Astrocyte (in vitro differentiated cells and primary cell): ENCODE data around the gene CTSS. TPM values are rescaled to one million over a fixed set of nuclear protein-coding genes. Genes with fewer than 3 reads are reported as not detected.

Experiments
- DNase-seq: peaks from one replicate; pipeline ENCODE4 v3.0.0-alpha.2; 2010; ENCODE audit warnings: low read depth
- FAIRE-seq: peaks from 2 replicates; lab custom pipeline; 2011; peaks lifted over from hg19 to GRCh38; lab: Jason Lieb, UNC
- H2AFZ ChIP-seq: 2 replicates; pipeline ENCODE4 v1.6.0; 2012; ENCODE audit warnings: low read depth, low read length, inconsistent platforms
- H3K27ac ChIP-seq: 2 replicates; pipeline ENCODE4 v1.5.1; 2011; ENCODE audit warnings: low read depth, low read length, inconsistent platforms
- H3K27me3 ChIP-seq: 2 replicates; pipeline ENCODE4 v1.6.0; 2011; ENCODE audit warnings: low read length, inconsistent platforms; ENCODE audit not compliant: insufficient read depth
- H3K36me3 ChIP-seq: 2 replicates; pipeline ENCODE4 v1.5.1; 2011; ENCODE audit warnings: low read length, inconsistent platforms; ENCODE audit not compliant: insufficient read depth
- H3K4me1 ChIP-seq: 2 replicates; pipeline ENCODE4 v1.5.1; 2011; ENCODE audit warnings: low read length, inconsistent platforms; ENCODE audit not compliant: insufficient read depth
- H3K4me2 ChIP-seq: 2 replicates; pipeline ENCODE4 v1.6.0; 2012; ENCODE audit warnings: low read length, inconsistent platforms
- H3K4me3 ChIP-seq: 2 replicates; pipeline ENCODE4 v1.5.1; 2011; ENCODE audit warnings: low read depth, mild to moderate bottlenecking, low read length, inconsistent platforms; ENCODE audit not compliant: insufficient read depth
- H3K79me2 ChIP-seq: 2 replicates; pipeline ENCODE4 v1.6.0; 2012; ENCODE audit warnings: mild to moderate bottlenecking, low read length, inconsistent platforms; ENCODE audit not compliant: insufficient read depth
- H3K9ac ChIP-seq: 2 replicates; pipeline ENCODE4 v1.6.0; 2012; ENCODE audit warnings: mild to moderate bottlenecking, low read length, inconsistent platforms
- H3K9me3 ChIP-seq: 2 replicates; pipeline ENCODE4 v1.5.1; 2012; ENCODE audit warnings: low read depth, mild to moderate bottlenecking, low read length, inconsistent platforms; ENCODE audit not compliant: insufficient read depth
- H4K20me1 ChIP-seq: 2 replicates; pipeline ENCODE4 v1.6.0; 2012; ENCODE audit warnings: low read length, inconsistent platforms; ENCODE audit not compliant: insufficient read depth
- H3K27ac Mint-ChIP-seq: one replicate; pipeline ENCODE4 v1.8.0; 2021; ENCODE audit warnings: mild to moderate bottlenecking, mixed read lengths; ENCODE audit not compliant: unreplicated experiment
- H3K27me3 Mint-ChIP-seq: one replicate; pipeline ENCODE4 v1.8.0; 2021; ENCODE audit warnings: low read depth, mixed read lengths; ENCODE audit not compliant: unreplicated experiment
- H3K36me3 Mint-ChIP-seq: one replicate; pipeline ENCODE4 v1.8.0; 2021; ENCODE audit warnings: low read depth, mixed read lengths; ENCODE audit not compliant: unreplicated experiment
- H3K4me1 Mint-ChIP-seq: one replicate; pipeline ENCODE4 v1.8.0; 2021; ENCODE audit warnings: low read depth, mixed read lengths; ENCODE audit not compliant: unreplicated experiment
- H3K4me3 Mint-ChIP-seq: one replicate; pipeline ENCODE4 v1.8.0; 2021; ENCODE audit warnings: mild to moderate bottlenecking, moderate library complexity, mixed read lengths; ENCODE audit not compliant: unreplicated experiment
- H3K9me3 Mint-ChIP-seq: one replicate; pipeline ENCODE4 v1.8.0; 2021; ENCODE audit warnings: mild to moderate bottlenecking, mixed read lengths; ENCODE audit not compliant: unreplicated experiment
- CTCF ChIP-seq: IDR thresholded peaks from 2 replicates; pipeline ENCODE4 v1.5.1; 2011; ENCODE audit warnings: low read depth, mild to moderate bottlenecking, inconsistent platforms, low read length, moderate library complexity; ENCODE audit not compliant: insufficient read depth
- EZH2 ChIP-seq: IDR thresholded peaks from 2 replicates; pipeline ENCODE4 v1.6.1; 2012; ENCODE audit warnings: mild to moderate bottlenecking, low read length, inconsistent platforms; ENCODE audit not compliant: insufficient read depth
- total RNA-seq: library from RNA; stranded (reverse); gene quantifications from 2 replicates; pipeline ENCODE4 v1.2.1, GENCODE V29; 2021

CTSS gene
- total RNA-seq, 1 donor from 2014 or later = 0.61 TPM

GRCh38 chr1:150688763-150689162 lies 76.8 kb downstream of the CTSS start:
- no peaks in the 10 kb centered on the region for H3K27me3 Mint-ChIP-seq
- Histone ChIP-seq H3K4me1 (no peaks in the 10 kb centered on the region), H4K20me1 (no peaks in the 10 kb centered on the region), H2AFZ (no peak overlapping the region), H3K9ac (no peak overlapping the region), H3K27me3 (no peaks in the 10 kb centered on the region), H3K4me2 (no peak overlapping the region), H3K27ac (no peak overlapping the region), H3K36me3 (peaks cover 9% of the 10 kb centered on the region), H3K79me2 (no peaks in the 10 kb centered on the region), H3K4me3 (no peak overlapping the region), H3K9me3 (no peaks in the 10 kb centered on the region)
- no peak for FAIRE-seq
- no peaks in the 10 kb centered on the region for H3K4me1 Mint-ChIP-seq
- no peak for TF ChIP-seq CTCF
- no peak for TF ChIP-seq EZH2
- H3K4me3 Mint-ChIP-seq = no peak overlapping the region
- no peak for DNase-seq
- no peaks in the 10 kb centered on the region for H3K9me3 Mint-ChIP-seq
- no peak overlapping the region for H3K27ac Mint-ChIP-seq
- H3K36me3 Mint-ChIP-seq = peaks cover 6% of the 10 kb centered on the region

- H3K4me1 ChIP-seq = no peaks in the 10 kb centered on the region
- H3K27me3 ChIP-seq = no peaks in the 10 kb centered on the region
- H3K79me2 ChIP-seq = no peaks in the 10 kb centered on the region
- H3K9ac ChIP-seq = no peak overlapping the region
- H3K36me3 Mint-ChIP-seq = peaks cover 6% of the 10 kb centered on the region
- no peaks in the 10 kb centered on the region for H3K36me3 ChIP-seq
- FAIRE-seq (no peak), DNase-seq (no peak)
- no peak overlapping the region for H2AFZ ChIP-seq
- H3K27ac Mint-ChIP-seq = no peak overlapping the region
- no peaks in the 10 kb centered on the region for H3K4me1 Mint-ChIP-seq
- no peak overlapping the region for H3K27ac ChIP-seq
- TF ChIP-seq EZH2 (no peak), CTCF (no peak)
- no peak overlapping the region for H3K4me3 Mint-ChIP-seq
- no peak overlapping the region for H3K4me3 ChIP-seq
- H4K20me1 ChIP-seq = no peaks in the 10 kb centered on the region
- H3K9me3 Mint-ChIP-seq = no peaks in the 10 kb centered on the region
- no peaks in the 10 kb centered on the region for H3K9me3 ChIP-seq
- H3K4me2 ChIP-seq = no peak overlapping the region
- H3K27me3 Mint-ChIP-seq = no peaks in the 10 kb centered on the region
Measured at GRCh38 chr1:150686275-150686674, 79.3 kb downstream of the CTSS start.

- no peaks in the 10 kb centered on the region for H3K27me3 ChIP-seq
- no peaks in the 10 kb centered on the region for H3K79me2 ChIP-seq
- Mint-ChIP-seq H3K4me3 (no peak overlapping the region), H3K27ac (no peak overlapping the region), H3K4me1 (no peaks in the 10 kb centered on the region), H3K27me3 (no peaks in the 10 kb centered on the region), H3K9me3 (no peaks in the 10 kb centered on the region), H3K36me3 (peaks cover 6% of the 10 kb centered on the region)
- DNase-seq (no peak), FAIRE-seq (no peak)
- H3K36me3 ChIP-seq = no peaks in the 10 kb centered on the region
- no peak overlapping the region for H3K4me3 ChIP-seq
- H3K9ac ChIP-seq = no peak overlapping the region
- H3K9me3 ChIP-seq = no peaks in the 10 kb centered on the region
- no peak overlapping the region for H3K4me2 ChIP-seq
- H3K27ac ChIP-seq = no peak overlapping the region
- H3K4me1 ChIP-seq = no peaks in the 10 kb centered on the region
- TF ChIP-seq CTCF (no peak), EZH2 (no peak)
- peaks cover 4% of the 10 kb centered on the region for H4K20me1 ChIP-seq
- H2AFZ ChIP-seq = no peak overlapping the region
Measured at GRCh38 chr1:150683914-150684313, 81.7 kb downstream of the CTSS start.

Other genes starting within 250 kb of the CTSS start
- gene ADAMTSL4, start 216.4 kb downstream of the CTSS start, total RNA-seq = 5.3 and 6.7 TPM in 2 replicates
- 196 and 210 TPM in 2 replicates for gene MCL1, start 186.2 kb downstream of the CTSS start, total RNA-seq
- 83.9 and 99.6 TPM in 2 replicates for gene ENSA, start 136.2 kb downstream of the CTSS start, total RNA-seq
- 20.9 and 21.3 TPM in 2 replicates for gene GOLPH3L, start 68.6 kb downstream of the CTSS start, total RNA-seq
- gene HORMAD1, start 44.9 kb downstream of the CTSS start, total RNA-seq = not detected in 2 replicates
- gene CTSK, start 42.5 kb upstream of the CTSS start, total RNA-seq = 3.9 and 4.0 TPM in 2 replicates
- 24.1 and 25.8 TPM in 2 replicates for gene ARNT, start 110.8 kb upstream of the CTSS start, total RNA-seq
- gene CTXND2, start 121.4 kb upstream of the CTSS start, total RNA-seq = not detected in 2 replicates
- gene SETDB1, start 160.6 kb upstream of the CTSS start, total RNA-seq = 28.4 and 30.0 TPM in 2 replicates
- 177 and 189 TPM in 2 replicates for gene CERS2, start 209.1 kb upstream of the CTSS start, total RNA-seq
- gene ANXA9, start 216.5 kb upstream of the CTSS start, total RNA-seq = not detected in 2 replicates
- 8.5 and 8.8 TPM in 2 replicates for gene MINDY1, start 241.1 kb upstream of the CTSS start, total RNA-seq
- 14.3 and 17.6 TPM in 2 replicates for gene PRUNE1, start 242.7 kb upstream of the CTSS start, total RNA-seq